Ishikawa (cell line): Measurements from ENCODE around the gene GAL3ST1.

Source experiments
- TF ChIP-seq, protein P1 (sequence below): IDR thresholded peaks from 2 replicates; pipeline ENCODE4 v1.6.1; 2012; ENCODE audit warnings: low read depth, mild to moderate bottlenecking
- TF ChIP-seq, protein P2 (sequence below): IDR thresholded peaks from 2 replicates; pipeline ENCODE4 v1.6.1; 2012

DNA sequence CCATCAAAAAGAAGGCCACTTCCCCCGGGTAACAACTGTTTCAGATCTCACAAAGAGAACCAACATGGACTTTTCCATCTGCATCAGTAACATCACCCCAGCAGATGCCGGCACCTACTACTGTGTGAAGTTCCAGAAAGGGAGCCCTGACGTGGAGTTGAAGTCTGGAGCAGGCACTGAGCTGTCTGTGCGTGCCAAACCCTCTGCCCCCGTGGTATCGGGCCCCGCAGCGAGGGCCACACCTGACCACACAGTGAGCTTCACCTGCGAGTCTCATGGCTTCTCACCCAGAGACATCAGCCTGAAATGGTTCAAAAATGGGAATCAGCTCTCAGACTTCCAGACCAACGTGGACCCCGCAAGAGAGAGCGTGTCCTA, 31.7 kb downstream of the GAL3ST1 start:
- TF ChIP-seq, protein P1, sequence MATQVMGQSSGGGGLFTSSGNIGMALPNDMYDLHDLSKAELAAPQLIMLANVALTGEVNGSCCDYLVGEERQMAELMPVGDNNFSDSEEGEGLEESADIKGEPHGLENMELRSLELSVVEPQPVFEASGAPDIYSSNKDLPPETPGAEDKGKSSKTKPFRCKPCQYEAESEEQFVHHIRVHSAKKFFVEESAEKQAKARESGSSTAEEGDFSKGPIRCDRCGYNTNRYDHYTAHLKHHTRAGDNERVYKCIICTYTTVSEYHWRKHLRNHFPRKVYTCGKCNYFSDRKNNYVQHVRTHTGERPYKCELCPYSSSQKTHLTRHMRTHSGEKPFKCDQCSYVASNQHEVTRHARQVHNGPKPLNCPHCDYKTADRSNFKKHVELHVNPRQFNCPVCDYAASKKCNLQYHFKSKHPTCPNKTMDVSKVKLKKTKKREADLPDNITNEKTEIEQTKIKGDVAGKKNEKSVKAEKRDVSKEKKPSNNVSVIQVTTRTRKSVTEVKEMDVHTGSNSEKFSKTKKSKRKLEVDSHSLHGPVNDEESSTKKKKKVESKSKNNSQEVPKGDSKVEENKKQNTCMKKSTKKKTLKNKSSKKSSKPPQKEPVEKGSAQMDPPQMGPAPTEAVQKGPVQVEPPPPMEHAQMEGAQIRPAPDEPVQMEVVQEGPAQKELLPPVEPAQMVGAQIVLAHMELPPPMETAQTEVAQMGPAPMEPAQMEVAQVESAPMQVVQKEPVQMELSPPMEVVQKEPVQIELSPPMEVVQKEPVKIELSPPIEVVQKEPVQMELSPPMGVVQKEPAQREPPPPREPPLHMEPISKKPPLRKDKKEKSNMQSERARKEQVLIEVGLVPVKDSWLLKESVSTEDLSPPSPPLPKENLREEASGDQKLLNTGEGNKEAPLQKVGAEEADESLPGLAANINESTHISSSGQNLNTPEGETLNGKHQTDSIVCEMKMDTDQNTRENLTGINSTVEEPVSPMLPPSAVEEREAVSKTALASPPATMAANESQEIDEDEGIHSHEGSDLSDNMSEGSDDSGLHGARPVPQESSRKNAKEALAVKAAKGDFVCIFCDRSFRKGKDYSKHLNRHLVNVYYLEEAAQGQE: no peak
- TF ChIP-seq, protein P2, sequence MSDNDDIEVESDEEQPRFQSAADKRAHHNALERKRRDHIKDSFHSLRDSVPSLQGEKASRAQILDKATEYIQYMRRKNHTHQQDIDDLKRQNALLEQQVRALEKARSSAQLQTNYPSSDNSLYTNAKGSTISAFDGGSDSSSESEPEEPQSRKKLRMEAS: no peak
